ENCODE results near the gene ZNF524.

The ZNF524 gene

GRCh38 chr19:55620410-55621204 is 20.5 kb downstream of the ZNF524 start:
- DNase-seq (ENCODE audit: low read depth), result no peak

- DNase-seq (ENCODE audit: low read depth), result no peak
Observed at GRCh38 chr19:55621205-55621672, 21.2 kb downstream of the ZNF524 start.

- no peak for DNase-seq (ENCODE audit: low read depth)
Observed at GRCh38 chr19:55621673-55622231, 21.7 kb downstream of the ZNF524 start.

- no peak for DNase-seq (ENCODE audit: low read depth)
Observed at GRCh38 chr19:55622242-55622969, 22.3 kb downstream of the ZNF524 start.

- no peak for DNase-seq (ENCODE audit: low read depth)
Observed at GRCh38 chr19:55623130-55623529, 23.0 kb downstream of the ZNF524 start.

GRCh38 chr19:55623561-55623960 is 23.5 kb downstream of the ZNF524 start:
- DNase-seq (ENCODE audit: low read depth), result no peak

GRCh38 chr19:55624109-55625003 is 24.3 kb downstream of the ZNF524 start, which contains the start of gene ZNF784:
TSS of gene ZNF784 (minus strand) at chr19:55624566. CDS start at chr19:55624561, 5 bp downstream.
- DNase-seq (ENCODE audit: low read depth), result peak; percentile 91

GRCh38 chr19:55625004-55625326 is 24.9 kb downstream of the ZNF524 start:
- DNase-seq (ENCODE audit: low read depth), result no peak

GRCh38 chr19:55626350-55626749 is 26.3 kb downstream of the ZNF524 start:
- no peak for DNase-seq (ENCODE audit: low read depth)

- peak; percentile 89 for DNase-seq (ENCODE audit: low read depth)
Observed at GRCh38 chr19:55632463-55632834, 32.4 kb downstream of the ZNF524 start.

- DNase-seq (ENCODE audit: low read depth), result no peak
Observed at GRCh38 chr19:55633861-55634260, 33.8 kb downstream of the ZNF524 start.

GRCh38 chr19:55635334-55635717 is 35.2 kb downstream of the ZNF524 start:
- DNase-seq (ENCODE audit: low read depth), result no peak

- DNase-seq (ENCODE audit: low read depth), result no peak
Observed at GRCh38 chr19:55635856-55636440, 35.9 kb downstream of the ZNF524 start.

GRCh38 chr19:55636723-55637122 is 36.6 kb downstream of the ZNF524 start:
- DNase-seq (ENCODE audit: low read depth), result no peak

- no peak for DNase-seq (ENCODE audit: low read depth)
Observed at GRCh38 chr19:55637534-55637933, 37.4 kb downstream of the ZNF524 start.

- peak; percentile 43 for DNase-seq (ENCODE audit: low read depth)
Observed at GRCh38 chr19:55638864-55639359, 38.8 kb downstream of the ZNF524 start.

GRCh38 chr19:55640043-55640576 is 40.0 kb downstream of the ZNF524 start:
- peak; percentile 52 for DNase-seq (ENCODE audit: low read depth)

- peak; percentile 81 for DNase-seq (ENCODE audit: low read depth)
Observed at GRCh38 chr19:55640577-55641425, 40.7 kb downstream of the ZNF524 start, which contains the start of gene ZNF580. TSS of gene ZNF580 (plus strand) at chr19:55641002. CDS start at chr19:55642509, 1,507 bp downstream.

GRCh38 chr19:55641426-55642152 is 41.5 kb downstream of the ZNF524 start:
- peak; percentile 39 for DNase-seq (ENCODE audit: low read depth)
